DMS153 treated with DMSO at 0.1 percent for 48 hours (cell line): Measurements from ENCODE around the gene FAM193A.
"Not testable (repeated sequence)": the region's sequence is repeated elsewhere in the genome, so short reads cannot be mapped to it uniquely, and the experiment has no call there.

Experiments used
- DNase-seq: peaks from one replicate; lab custom pipeline; 2025; ENCODE audit not compliant: unreplicated experiment; lab: John Stamatoyannopoulos, UW

Gene FAM193A

GRCh38 chr4:2604614-2605013 lies 68.2 kb downstream of the FAM193A start:
- no peak for DNase-seq

GRCh38 chr4:2606960-2607506 lies 70.6 kb downstream of the FAM193A start:
- no peak for DNase-seq

GRCh38 chr4:2607822-2608221 lies 71.4 kb downstream of the FAM193A start:
- no peak for DNase-seq

GRCh38 chr4:2608291-2608690 lies 71.8 kb downstream of the FAM193A start:
- DNase-seq: no peak

- DNase-seq: no peak
Observed at GRCh38 chr4:2615821-2616220, 79.4 kb downstream of the FAM193A start.

- no peak for DNase-seq
Observed at GRCh38 chr4:2617955-2618354, 81.5 kb downstream of the FAM193A start.

GRCh38 chr4:2618729-2619128 lies 82.3 kb downstream of the FAM193A start:
- not testable (repeated sequence) for DNase-seq

GRCh38 chr4:2619459-2619858 lies 83.0 kb downstream of the FAM193A start:
- DNase-seq: no peak

GRCh38 chr4:2621419-2621818 lies 85.0 kb downstream of the FAM193A start:
- no peak for DNase-seq

- DNase-seq: no peak
Observed at GRCh38 chr4:2623442-2623841, 87.0 kb downstream of the FAM193A start.

GRCh38 chr4:2624782-2625530 lies 88.5 kb downstream of the FAM193A start:
- DNase-seq: no peak

- DNase-seq: no peak
Observed at GRCh38 chr4:2626231-2626630, 89.8 kb downstream of the FAM193A start.

- no peak for DNase-seq
Observed at GRCh38 chr4:2630556-2631273, 94.3 kb downstream of the FAM193A start.

GRCh38 chr4:2634014-2634413 lies 97.6 kb downstream of the FAM193A start:
- no peak for DNase-seq

- no peak for DNase-seq
Observed at GRCh38 chr4:2636331-2636730, 99.9 kb downstream of the FAM193A start.

GRCh38 chr4:2636994-2637393 lies 100.5 kb downstream of the FAM193A start:
- DNase-seq: not testable (repeated sequence)

- no peak for DNase-seq
Observed at GRCh38 chr4:2637956-2638552, 101.6 kb downstream of the FAM193A start.

- no peak for DNase-seq
Observed at GRCh38 chr4:2638730-2639129, 102.3 kb downstream of the FAM193A start.

GRCh38 chr4:2642968-2643367 lies 106.5 kb downstream of the FAM193A start:
- DNase-seq: no peak

- no peak for DNase-seq
Observed at GRCh38 chr4:2643555-2643954, 107.1 kb downstream of the FAM193A start.

- DNase-seq: no peak
Observed at GRCh38 chr4:2646396-2647149, 110.1 kb downstream of the FAM193A start.
